IPS-18a (cell line): ENCODE measurements around the gene OSBP.

Experiments
- H3K27ac ChIP-seq: one replicate; pipeline ENCODE4 v1.5.1; 2013; ENCODE audit warnings: low read length
- H3K27me3 ChIP-seq: one replicate; pipeline ENCODE4 v1.6.1; 2013; ENCODE audit warnings: mild to moderate bottlenecking, low read length; ENCODE audit not compliant: control insufficient read depth, insufficient read depth
- H3K36me3 ChIP-seq: one replicate; pipeline ENCODE4 v1.6.1; 2013; ENCODE audit warnings: low read depth, low read length; ENCODE audit not compliant: control insufficient read depth
- H3K4me1 ChIP-seq: one replicate; pipeline ENCODE4 v1.6.1; 2013; ENCODE audit warnings: low read depth, low read length; ENCODE audit not compliant: control insufficient read depth
- H3K4me3 ChIP-seq: one replicate; pipeline ENCODE4 v1.5.1; 2013; ENCODE audit warnings: low read length
- H3K9ac ChIP-seq: one replicate; pipeline ENCODE4 v1.6.1; 2013; ENCODE audit warnings: mild to moderate bottlenecking, low read length, moderate library complexity
- H3K9me3 ChIP-seq: one replicate; pipeline ENCODE4 v1.6.1; 2013; ENCODE audit warnings: low read depth, low read length; ENCODE audit not compliant: control insufficient read depth

OSBP gene

GRCh38 chr11:59625703-59626102 is 10.1 kb upstream of the OSBP start:
- no peak overlapping the region for H3K9ac ChIP-seq
- no peaks in the 10 kb centered on the region for H3K36me3 ChIP-seq
- H3K4me1 ChIP-seq, result no peaks in the 10 kb centered on the region
- no peaks in the 10 kb centered on the region for H3K27me3 ChIP-seq
- no peak overlapping the region for H3K27ac ChIP-seq
- H3K4me3 ChIP-seq, result no peak overlapping the region
- H3K9me3 ChIP-seq, result no peaks in the 10 kb centered on the region

GRCh38 chr11:59617876-59618275 is 2.3 kb upstream of the OSBP start:
- Histone ChIP-seq H3K27me3 (no peaks in the 10 kb centered on the region), H3K27ac (no peak overlapping the region), H3K9me3 (no peaks in the 10 kb centered on the region), H3K4me1 (peaks cover 6% of the 10 kb centered on the region), H3K4me3 (no peak overlapping the region), H3K9ac (no peak overlapping the region), H3K36me3 (peaks cover 2% of the 10 kb centered on the region)

- no peaks in the 10 kb centered on the region for H3K27me3 ChIP-seq
- H3K4me3 ChIP-seq, result peak overlapping the region; percentile 77
- H3K36me3 ChIP-seq, result peaks cover 7% of the 10 kb centered on the region
- H3K9ac ChIP-seq, result peak overlapping the region; percentile 64
- no peak overlapping the region for H3K27ac ChIP-seq
- no peaks in the 10 kb centered on the region for H3K9me3 ChIP-seq
- peaks cover 6% of the 10 kb centered on the region for H3K4me1 ChIP-seq
Observed at GRCh38 chr11:59616396-59616982, 915 bp upstream of the OSBP start.

- Histone ChIP-seq H3K4me3 (peak overlapping the region; percentile 93), H3K36me3 (peaks cover 10% of the 10 kb centered on the region), H3K9me3 (no peaks in the 10 kb centered on the region), H3K9ac (peak overlapping the region; percentile 64), H3K4me1 (peaks cover 6% of the 10 kb centered on the region), H3K27me3 (no peaks in the 10 kb centered on the region), H3K27ac (no peak overlapping the region)
Observed at GRCh38 chr11:59615120-59615636, 396 bp downstream of the OSBP start.

- Histone ChIP-seq H3K27me3 (no peaks in the 10 kb centered on the region), H3K4me3 (peak overlapping the region; percentile 93), H3K9me3 (no peaks in the 10 kb centered on the region), H3K36me3 (peaks cover 17% of the 10 kb centered on the region), H3K4me1 (peaks cover 6% of the 10 kb centered on the region), H3K27ac (no peak overlapping the region), H3K9ac (peak overlapping the region; percentile 64)
Observed at GRCh38 chr11:59614277-59615119, 1.1 kb downstream of the OSBP start.

- Histone ChIP-seq H3K27me3 (no peaks in the 10 kb centered on the region), H3K4me1 (peaks cover 6% of the 10 kb centered on the region), H3K36me3 (peaks cover 42% of the 10 kb centered on the region), H3K9ac (no peak overlapping the region), H3K27ac (no peak overlapping the region), H3K4me3 (no peak overlapping the region), H3K9me3 (no peaks in the 10 kb centered on the region)
Observed at GRCh38 chr11:59611570-59612565, 3.7 kb downstream of the OSBP start.

GRCh38 chr11:59610289-59610688 is 5.3 kb downstream of the OSBP start:
- Histone ChIP-seq H3K9ac (no peak overlapping the region), H3K27ac (no peak overlapping the region), H3K9me3 (no peaks in the 10 kb centered on the region), H3K36me3 (peaks cover 57% of the 10 kb centered on the region), H3K4me3 (no peak overlapping the region), H3K27me3 (no peaks in the 10 kb centered on the region), H3K4me1 (peaks cover 6% of the 10 kb centered on the region)

GRCh38 chr11:59607703-59608454 is 7.7 kb downstream of the OSBP start:
- Histone ChIP-seq H3K27me3 (no peaks in the 10 kb centered on the region), H3K27ac (no peak overlapping the region), H3K9me3 (no peaks in the 10 kb centered on the region), H3K36me3 (peaks cover 64% of the 10 kb centered on the region), H3K4me3 (no peak overlapping the region), H3K9ac (no peak overlapping the region), H3K4me1 (no peaks in the 10 kb centered on the region)

- no peaks in the 10 kb centered on the region for H3K27me3 ChIP-seq
Observed at GRCh38 chr11:59602432-59602831, 13.1 kb downstream of the OSBP start.

GRCh38 chr11:59601788-59602187 is 13.8 kb downstream of the OSBP start:
- Histone ChIP-seq H3K9ac (no peak overlapping the region), H3K27ac (no peak overlapping the region), H3K4me1 (no peaks in the 10 kb centered on the region), H3K27me3 (no peaks in the 10 kb centered on the region), H3K9me3 (no peaks in the 10 kb centered on the region), H3K4me3 (no peak overlapping the region), H3K36me3 (peaks cover 76% of the 10 kb centered on the region)

More at GRCh38 chr11:59602432-59602831, 13.1 kb downstream of the OSBP start:
- Histone ChIP-seq H3K27ac (no peak overlapping the region), H3K9ac (no peak overlapping the region), H3K36me3 (peaks cover 81% of the 10 kb centered on the region), H3K4me3 (no peak overlapping the region), H3K9me3 (no peaks in the 10 kb centered on the region), H3K4me1 (no peaks in the 10 kb centered on the region)
